IPS DF 4.7 (cell line): Measurements from ENCODE around the gene GSTP1.
"Not testable (repeated sequence)": the region's sequence is repeated elsewhere in the genome, so short reads cannot be mapped to it uniquely, and the experiment has no call there.

Source experiments
- DNase-seq: peaks from one replicate; pipeline ENCODE4 v3.0.0-alpha.2; 2013; ENCODE audit warnings: low spot score; ENCODE audit errors: extremely low read depth

GSTP1 gene

GRCh38 chr11:67597458-67597857 is 13.8 kb downstream of the GSTP1 start:
- DNase-seq, result not testable (repeated sequence)

- not testable (repeated sequence) for DNase-seq
Observed at GRCh38 chr11:67597963-67598362, 14.4 kb downstream of the GSTP1 start.

GRCh38 chr11:67599149-67599548 is 15.5 kb downstream of the GSTP1 start:
- no peak for DNase-seq

- no peak for DNase-seq
Observed at GRCh38 chr11:67600324-67601029, 16.9 kb downstream of the GSTP1 start.

GRCh38 chr11:67601098-67601497 is 17.5 kb downstream of the GSTP1 start:
- no peak for DNase-seq

GRCh38 chr11:67604119-67604518 is 20.5 kb downstream of the GSTP1 start:
- not testable (repeated sequence) for DNase-seq

GRCh38 chr11:67604815-67605214 is 21.2 kb downstream of the GSTP1 start:
- no peak for DNase-seq

GRCh38 chr11:67605231-67606011 is 21.8 kb downstream of the GSTP1 start:
- DNase-seq, result no peak

GRCh38 chr11:67606093-67606491 is 22.5 kb downstream of the GSTP1 start:
- DNase-seq, result no peak

- no peak for DNase-seq
Observed at GRCh38 chr11:67606492-67607295, 23.1 kb downstream of the GSTP1 start, which contains the start of gene NDUFV1. TSS of gene NDUFV1 (plus strand) at chr11:67606936. CDS start at chr11:67607005, 69 bp downstream.

GRCh38 chr11:67607507-67607906 is 23.9 kb downstream of the GSTP1 start:
- DNase-seq, result no peak

- DNase-seq, result no peak
Observed at GRCh38 chr11:67608486-67608885, 24.9 kb downstream of the GSTP1 start.

GRCh38 chr11:67609316-67609715 is 25.7 kb downstream of the GSTP1 start:
- DNase-seq, result no peak

- no peak for DNase-seq
Observed at GRCh38 chr11:67610302-67610868, 26.8 kb downstream of the GSTP1 start.

- no peak for DNase-seq
Observed at GRCh38 chr11:67611165-67611564, 27.6 kb downstream of the GSTP1 start.

GRCh38 chr11:67611704-67612587 is 28.3 kb downstream of the GSTP1 start:
- no peak for DNase-seq

- no peak for DNase-seq
Observed at GRCh38 chr11:67612751-67613150, 29.1 kb downstream of the GSTP1 start.

GRCh38 chr11:67613313-67613959 is 29.8 kb downstream of the GSTP1 start:
- DNase-seq, result no peak

GRCh38 chr11:67613960-67614715 is 30.5 kb downstream of the GSTP1 start:
- DNase-seq, result no peak
